ENCODE data around the gene TMEM212. TPM values are rescaled to one million over a fixed set of nuclear protein-coding genes. Genes with fewer than 3 reads are reported as not detected.

The TMEM212 gene
- total RNA-seq = not detected in 2 replicates

DNA sequence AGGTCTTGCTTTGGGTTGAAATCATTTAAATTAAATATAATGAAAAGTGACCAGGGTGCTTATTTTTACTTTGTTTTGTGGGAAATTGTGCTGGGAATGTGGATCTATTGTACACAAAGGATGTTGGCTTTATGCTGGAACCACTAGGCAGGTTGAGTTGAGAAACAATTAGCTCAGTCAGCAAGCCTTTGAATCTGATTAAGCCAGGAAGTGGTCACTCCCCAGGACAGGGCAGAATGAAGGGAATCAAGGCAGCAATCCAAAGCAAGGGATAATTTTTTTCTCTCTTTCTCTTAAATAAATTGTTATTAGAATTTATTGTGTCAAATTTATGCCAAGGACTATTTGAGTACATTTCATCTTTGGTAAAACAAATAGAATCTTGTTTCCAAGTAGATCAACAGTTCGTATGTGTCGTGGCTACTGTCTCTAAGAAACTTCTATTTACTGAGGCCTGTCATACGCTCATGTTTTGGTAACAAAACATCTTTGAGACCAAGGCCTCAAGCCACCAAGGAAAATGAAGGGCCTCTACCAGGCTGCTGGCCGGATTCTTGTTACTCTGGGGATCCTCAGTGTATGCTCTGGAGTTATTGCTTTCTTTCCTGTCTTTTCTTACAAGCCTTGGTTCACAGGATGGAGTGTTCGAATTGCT lies at the start of gene TMEM212:
Gene TMEM212, plus strand, starts transcription at position 486 of the 655 bp plus-strand sequence. Its CDS starts 35 bp downstream, at position 521.

GRCh38 chr3:171809861-171810628 lies 33.1 kb upstream of the TMEM212 start, which contains the start of gene PLD1:
PLD1 (minus strand) TSS chr3:171810483; CDS start chr3:171738051, 72,432 bp downstream.

Other genes with a start within 250 kb of the TMEM212 start
- gene PLD1, start 32.9 kb upstream of the TMEM212 start, total RNA-seq = 7.7 and 8.5 TPM in 2 replicates
- 23.6 and 34.1 TPM in 2 replicates for gene FNDC3B, start 196.2 kb downstream of the TMEM212 start, total RNA-seq